ENCODE measurements around the gene RGS3. TPM values are rescaled to one million over a fixed set of nuclear protein-coding genes. Genes with fewer than 3 reads are reported as not detected.

The RGS3 gene
- total and polyA plus RNA-seq, 10 of the 15 experiments (the other 5 are each of a cell fraction or from before 2014, with no cell fraction given) = 2.9 to 138 (median 28.8) TPM

- intact Hi-C loops (cut with micrococcal nuclease; ENCODE audit: unreplicated experiment) = no loop called here
- H4K20me1 ChIP-seq (ENCODE audit: control insufficient read depth, insufficient read depth) = no peaks in the 10 kb centered on the region
- no peak overlapping the region for H3K9ac ChIP-seq (ENCODE audit: control insufficient read depth, insufficient read depth, low read length)
- H3K27me3 ChIP-seq (replicated peaks in 1 of 2; ENCODE audit: control insufficient read depth in 2 of 2, insufficient read depth in 2 of 2, low read length in 1 of 2) = no peaks in the 10 kb centered on the region
- H3K79me2 ChIP-seq (ENCODE audit: control insufficient read depth, insufficient read depth, low read length) = no peaks in the 10 kb centered on the region
- ATAC-seq (no peak), FAIRE-seq (no peak), DNase-seq (ENCODE audit: low read depth, low spot score) (no peak)
- H3K9me3 ChIP-seq (replicated peaks; ENCODE audit: control insufficient read depth, insufficient read depth, low read length) = no peaks in the 10 kb centered on the region
- peaks cover 11% of the 10 kb centered on the region for H3K4me1 ChIP-seq (ENCODE audit: control insufficient read depth, insufficient read depth, low read length)
- H3K4me3 ChIP-seq = no peak overlapping the region
- WGBS (ENCODE audit: insufficient coverage, insufficient replicate concordance, low lambda C conversion rate, missing lambda C conversion rate) = 62% methylated on average over 5 of the region's 5 CpGs
- in situ Hi-C loops (cut with MboI) = loop anchor here (5.0 kb wide), 1 partner anchor 58 kb away; no protein-coding TSS in a partner anchor
- TF ChIP-seq REST (IDR thresholded peaks at IDR 0.05; ENCODE audit: low read depth, low read length) (no peak), EP300 (IDR thresholded peaks at IDR 0.05; ENCODE audit: borderline replicate concordance in 1 of 2, control insufficient read depth in 1 of 2, low read depth in 2 of 2, low read length in 2 of 2) (no peak)
- ChIA-PET RAD21 (ENCODE audit: unreplicated experiment) (no interaction called here), POLR2A (no interaction called here), SMC1A (ENCODE audit: uncharacterized antibody, unreplicated experiment) (no interaction called here), CTCF (interaction anchor here (18.0 kb wide), 1 partner anchor 58 kb away, joined by 565 read pairs; no protein-coding TSS in a partner anchor)
- no peak overlapping the region for H3K4me2 ChIP-seq (ENCODE audit: control insufficient read depth, insufficient read depth)
- peaks cover 8 to 16% of the 10 kb centered on the region in 2 experiments; a peak in 3 of 4 replicates for H3K36me3 ChIP-seq (ENCODE audit: control insufficient read depth in 2 of 2, insufficient read depth in 2 of 2, low read length in 1 of 2)
- BruUV-seq (replicated peaks) = no TSS peak
- no peak overlapping the region for H3K27ac ChIP-seq (ENCODE audit: control insufficient read depth, insufficient read depth)
- H2AFZ ChIP-seq (ENCODE audit: control insufficient read depth, low read depth, low read length) = no peak overlapping the region
Measured at GRCh38 chr9:113598883-113599282, 135.4 kb downstream of the RGS3 start.

GRCh38 chr9:113599646-113600022 is 136.1 kb downstream of the RGS3 start:
- no peaks in the 10 kb centered on the region for H3K27me3 ChIP-seq (replicated peaks in 1 of 2; ENCODE audit: control insufficient read depth in 2 of 2, insufficient read depth in 2 of 2, low read length in 1 of 2)
- TF ChIP-seq RELB (IDR thresholded peaks at IDR 0.05; ENCODE audit: low read depth) = no peak
- H3K27ac ChIP-seq (ENCODE audit: control insufficient read depth, insufficient read depth) = no peak overlapping the region
- H3K36me3 ChIP-seq (ENCODE audit: control insufficient read depth in 2 of 2, insufficient read depth in 2 of 2, low read length in 1 of 2) = peaks cover 8 to 15% of the 10 kb centered on the region in 2 experiments; a peak in 3 of 4 replicates
- H2AFZ ChIP-seq (ENCODE audit: control insufficient read depth, low read depth, low read length) = no peak overlapping the region
- ChIA-PET RAD21 (ENCODE audit: unreplicated experiment) (no interaction called here), POLR2A (no interaction called here), CTCF (interaction anchor here (1.2 to 6.1 kb wide), 2 partner anchors 8 to 57 kb away, joined by 6 to 62 read pairs; no protein-coding TSS in a partner anchor), SMC1A (ENCODE audit: uncharacterized antibody, unreplicated experiment) (interaction anchor here (1.3 kb wide), 1 partner anchor 58 kb away, joined by 3 read pairs; no protein-coding TSS in a partner anchor)
- no peak overlapping the region for H3K4me3 ChIP-seq
- ATAC-seq (no peak), DNase-seq (ENCODE audit: low read depth, low spot score) (no peak), FAIRE-seq (no peak)
- no peaks in the 10 kb centered on the region for H4K20me1 ChIP-seq (ENCODE audit: control insufficient read depth, insufficient read depth)
- intact Hi-C loops (cut with micrococcal nuclease; ENCODE audit: unreplicated experiment) = no loop called here
- H3K79me2 ChIP-seq (ENCODE audit: control insufficient read depth, insufficient read depth, low read length) = no peaks in the 10 kb centered on the region
- peaks cover 7% of the 10 kb centered on the region; the same call in 1 of the 2 replicates for H3K4me1 ChIP-seq (ENCODE audit: control insufficient read depth, insufficient read depth, low read length)
- no peak overlapping the region for H3K4me2 ChIP-seq (ENCODE audit: control insufficient read depth, insufficient read depth)
- no TSS peak for BruUV-seq (replicated peaks)
- no peak overlapping the region for H3K9ac ChIP-seq (ENCODE audit: control insufficient read depth, insufficient read depth, low read length)
- WGBS (ENCODE audit: insufficient coverage, insufficient replicate concordance, low lambda C conversion rate, missing lambda C conversion rate) = 57% methylated on average over 5 of the region's 5 CpGs
- H3K9me3 ChIP-seq (replicated peaks; ENCODE audit: control insufficient read depth, insufficient read depth, low read length) = no peaks in the 10 kb centered on the region
- in situ Hi-C loops (cut with MboI) = loop anchor here (5.0 kb wide), 1 partner anchor 58 kb away; no protein-coding TSS in a partner anchor

Data from GM12878 (cell line).